Measurements from ENCODE around the gene RANBP3. TPM values are rescaled to one million over a fixed set of nuclear protein-coding genes. Genes with fewer than 3 reads are reported as not detected.

Gene RANBP3
- total and polyA plus RNA-seq, 2 experiments from 2014 or later: 40.2 to 98.3 TPM

- no peak for TF ChIP-seq ETS1 (IDR thresholded peaks at IDR 0.05)
- TF ChIP-seq ZNF462 (CRISPR knock-in tag; IDR thresholded peaks at IDR 0.05): no peak
- no peak for TF ChIP-seq EZH2phosphoT487 (IDR thresholded peaks at IDR 0.05; ENCODE audit: unreplicated experiment)
- no peak for TF ChIP-seq EZH2 (IDR thresholded peaks at IDR 0.05; ENCODE audit: low read depth, unreplicated experiment)
- no peak for TF ChIP-seq STAT1 (IDR thresholded peaks at IDR 0.05; ENCODE audit: unreplicated experiment)
- TF ChIP-seq JUNB (IDR thresholded peaks at IDR 0.05; ENCODE audit: unreplicated experiment): no peak
- TF ChIP-seq POLR2AphosphoS5 (IDR thresholded peaks at IDR 0.05; ENCODE audit: low read depth): no peak
- Mint-ChIP-seq H3K4me3 (no peak overlapping the region), H3K36me3 (ENCODE audit: low read depth) (peaks cover 20% of the 10 kb centered on the region), H3K9me3 (no peaks in the 10 kb centered on the region), H3K27ac (no peak overlapping the region), H3K27me3 (ENCODE audit: insufficient read depth, low read depth, poor library complexity) (peaks cover 7% of the 10 kb centered on the region), H3K4me1 (no peaks in the 10 kb centered on the region; the same call in 2 of the 3 replicates)
- Histone ChIP-seq H3K79me2 (replicated peaks; ENCODE audit: insufficient read depth) (peaks cover 23% of the 10 kb centered on the region), H3K4me3 (no peak overlapping the region), H3K27ac (ENCODE audit: low read depth) (no peak overlapping the region), H3K4me2 (no peak overlapping the region), H3K27me3 (ENCODE audit: insufficient read depth) (no peaks in the 10 kb centered on the region), H3K9me2 (ENCODE audit: insufficient read depth) (no peaks in the 10 kb centered on the region), H3F3A (replicated peaks; ENCODE audit: low read depth) (no peaks in the 10 kb centered on the region), H4K20me1 (replicated peaks; ENCODE audit: insufficient read depth) (peaks cover 31% of the 10 kb centered on the region), H3K36me3 (ENCODE audit: insufficient read depth) (no peaks in the 10 kb centered on the region), H3K4me1 (ENCODE audit: insufficient read depth) (no peaks in the 10 kb centered on the region), H2AFZ (no peak overlapping the region)
- ATAC-seq: no peak
- DNase-seq (ENCODE audit: low spot score): no peak
These were observed 81.4 kb downstream of the RANBP3 start for GRCh38 chr19:5896365-5897076.
